ENCODE measurements around the gene MPHOSPH8. TPM values are rescaled to one million over a fixed set of nuclear protein-coding genes. Genes with fewer than 3 reads are reported as not detected.

MPHOSPH8 gene
- total RNA-seq, 1 experiment from 2014 or later = 20.6 TPM

DNA sequence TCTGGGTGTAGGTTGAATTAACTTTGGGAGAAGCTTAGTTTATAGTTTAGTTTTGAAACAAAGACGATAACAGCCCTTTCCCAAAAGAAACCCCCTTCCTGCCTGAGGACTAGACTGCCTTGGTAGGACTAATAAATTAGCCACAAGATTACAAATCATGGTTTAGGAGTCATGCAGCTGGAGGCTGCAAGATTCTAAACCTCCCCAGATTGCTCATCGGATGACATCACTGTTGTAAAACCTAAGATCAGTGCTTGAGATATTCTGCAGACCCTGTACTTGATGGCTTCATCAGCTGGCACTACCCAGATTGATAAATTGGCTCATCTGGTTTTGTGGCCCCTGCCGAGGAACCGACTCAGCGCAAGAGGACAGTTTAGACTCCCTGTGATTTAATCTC lies 35.9 kb upstream of the MPHOSPH8 start:
- no TSS peak for BruUV-seq (replicated peaks)
- Histone ChIP-seq H3K4me3 (ENCODE audit: low read depth in 2 of 2, low read length in 2 of 2) (no peak overlapping the region), H3K36me3 (ENCODE audit: control insufficient read depth, insufficient read depth, low read length) (no peaks in the 10 kb centered on the region), H3K9me3 (ENCODE audit: control insufficient read depth, insufficient read depth, low read depth, low read length) (no peaks in the 10 kb centered on the region), H3K4me1 (ENCODE audit: control insufficient read depth, insufficient read depth, low read length) (peaks cover 17% of the 10 kb centered on the region), H3K27me3 (ENCODE audit: control insufficient read depth, insufficient read depth, low read length) (no peaks in the 10 kb centered on the region), H3K27ac (ENCODE audit: low read length) (peak overlapping the region; percentile 54; the same call in 1 of the 2 replicates)
- intact Hi-C loops (cut with micrococcal nuclease; ENCODE audit: unreplicated experiment) (no loop called here), in situ Hi-C loops (cut with HindIII; ENCODE audit: low pct_unique_long_range_greater_than_20kb, low sequenced_read_pairs) (no loop called here)
- CTCF ChIA-PET = no interaction called here
- DNase-seq (ENCODE audit: low read depth, low spot score) (peak; percentile 25), ATAC-seq (peak; percentile 50)
- no peak for TF ChIP-seq TCF7L2 (IDR thresholded peaks at IDR 0.05; ENCODE audit: low read depth, low read length)
- no peak for TF ChIP-seq POLR2AphosphoS5 (IDR thresholded peaks at IDR 0.05; ENCODE audit: low read depth, low read length)
- no peak for TF ChIP-seq CTCF (IDR thresholded peaks at IDR 0.05)
- TF ChIP-seq, protein P1, sequence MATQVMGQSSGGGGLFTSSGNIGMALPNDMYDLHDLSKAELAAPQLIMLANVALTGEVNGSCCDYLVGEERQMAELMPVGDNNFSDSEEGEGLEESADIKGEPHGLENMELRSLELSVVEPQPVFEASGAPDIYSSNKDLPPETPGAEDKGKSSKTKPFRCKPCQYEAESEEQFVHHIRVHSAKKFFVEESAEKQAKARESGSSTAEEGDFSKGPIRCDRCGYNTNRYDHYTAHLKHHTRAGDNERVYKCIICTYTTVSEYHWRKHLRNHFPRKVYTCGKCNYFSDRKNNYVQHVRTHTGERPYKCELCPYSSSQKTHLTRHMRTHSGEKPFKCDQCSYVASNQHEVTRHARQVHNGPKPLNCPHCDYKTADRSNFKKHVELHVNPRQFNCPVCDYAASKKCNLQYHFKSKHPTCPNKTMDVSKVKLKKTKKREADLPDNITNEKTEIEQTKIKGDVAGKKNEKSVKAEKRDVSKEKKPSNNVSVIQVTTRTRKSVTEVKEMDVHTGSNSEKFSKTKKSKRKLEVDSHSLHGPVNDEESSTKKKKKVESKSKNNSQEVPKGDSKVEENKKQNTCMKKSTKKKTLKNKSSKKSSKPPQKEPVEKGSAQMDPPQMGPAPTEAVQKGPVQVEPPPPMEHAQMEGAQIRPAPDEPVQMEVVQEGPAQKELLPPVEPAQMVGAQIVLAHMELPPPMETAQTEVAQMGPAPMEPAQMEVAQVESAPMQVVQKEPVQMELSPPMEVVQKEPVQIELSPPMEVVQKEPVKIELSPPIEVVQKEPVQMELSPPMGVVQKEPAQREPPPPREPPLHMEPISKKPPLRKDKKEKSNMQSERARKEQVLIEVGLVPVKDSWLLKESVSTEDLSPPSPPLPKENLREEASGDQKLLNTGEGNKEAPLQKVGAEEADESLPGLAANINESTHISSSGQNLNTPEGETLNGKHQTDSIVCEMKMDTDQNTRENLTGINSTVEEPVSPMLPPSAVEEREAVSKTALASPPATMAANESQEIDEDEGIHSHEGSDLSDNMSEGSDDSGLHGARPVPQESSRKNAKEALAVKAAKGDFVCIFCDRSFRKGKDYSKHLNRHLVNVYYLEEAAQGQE (IDR thresholded peaks at IDR 0.05; ENCODE audit: insufficient read depth in 1 of 2, low read depth in 2 of 2, low read length in 1 of 2) = no peak
- no peak for TF ChIP-seq SIN3A (IDR thresholded peaks at IDR 0.05; ENCODE audit: borderline replicate concordance, insufficient read depth, low read depth, low read length)
- POLR2A ChIA-PET = interaction anchor here (0.7 kb wide), 1 partner anchor 48 kb away, joined by 3 read pairs; no protein-coding TSS in a partner anchor

DNA sequence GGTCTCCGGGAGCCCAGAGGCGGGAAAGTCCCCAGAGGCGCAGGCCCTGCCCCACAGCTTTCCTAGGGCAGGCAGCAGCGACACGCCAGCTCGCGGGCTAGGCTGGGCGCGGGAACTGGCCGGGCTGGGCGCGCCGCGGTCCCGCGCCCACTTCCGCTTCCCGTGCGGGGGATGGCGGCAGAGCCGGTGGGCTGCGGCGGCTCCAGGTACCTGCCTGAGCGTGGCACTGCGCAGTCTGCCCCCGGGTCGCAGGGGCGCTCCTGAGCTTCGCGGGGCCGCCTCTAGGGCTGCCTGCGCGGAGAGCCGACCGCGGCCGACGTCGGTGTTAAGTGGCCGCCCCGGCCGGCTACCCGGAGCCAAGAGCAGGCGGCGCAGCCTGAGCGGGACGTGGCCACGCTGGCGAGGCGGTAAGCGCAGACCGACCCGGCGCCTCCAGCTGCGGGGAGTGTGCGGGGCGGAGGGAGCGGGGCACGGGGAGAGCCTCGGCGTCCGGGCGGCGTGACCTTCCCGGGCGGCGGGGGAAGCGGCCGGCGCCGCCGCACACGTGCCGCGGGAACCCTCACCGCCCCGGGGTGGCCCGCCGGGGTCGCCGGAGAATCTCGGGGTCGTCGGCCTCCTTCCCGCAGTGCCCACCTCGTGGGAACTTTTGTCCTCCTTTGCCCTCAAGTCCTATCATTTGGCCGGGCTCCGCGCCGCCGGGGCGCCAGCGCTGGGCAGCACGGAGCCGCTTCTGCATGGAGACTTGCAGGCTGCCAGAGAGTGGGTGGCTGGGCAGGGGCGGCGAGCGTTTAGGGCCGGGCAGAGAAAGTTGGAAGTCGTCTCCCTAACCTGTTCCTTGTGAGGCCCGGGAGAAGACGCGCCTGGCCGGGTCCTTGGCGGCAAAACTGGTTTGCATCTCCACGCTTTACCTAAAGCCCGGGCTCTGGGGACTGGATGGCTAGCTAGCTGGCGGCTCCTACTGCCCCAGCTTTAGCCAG lies 31.4 kb upstream of the MPHOSPH8 start:
- CTCF ChIA-PET = no interaction called here
- DNase-seq (ENCODE audit: low read depth, low spot score) = no peak

More for the DNA sequence above, 31.4 kb upstream of the MPHOSPH8 start:
- in situ Hi-C loops (cut with HindIII; ENCODE audit: low pct_unique_long_range_greater_than_20kb, low sequenced_read_pairs) = no loop called here
- H3K4me3 ChIP-seq (ENCODE audit: low read depth in 2 of 2, low read length in 2 of 2) = peak overlapping the region; percentile 56 to 62
- peaks cover 10% of the 10 kb centered on the region for H3K4me1 ChIP-seq (ENCODE audit: control insufficient read depth, insufficient read depth, low read length)
- peak; percentile 25; the same call in 1 of the 2 replicates for TF ChIP-seq POLR2AphosphoS5 (IDR thresholded peaks at IDR 0.05; ENCODE audit: low read depth, low read length)
- no peak for TF ChIP-seq TCF7L2 (IDR thresholded peaks at IDR 0.05; ENCODE audit: low read depth, low read length)
- H3K36me3 ChIP-seq (ENCODE audit: control insufficient read depth, insufficient read depth, low read length) = no peaks in the 10 kb centered on the region
- H3K27me3 ChIP-seq (ENCODE audit: control insufficient read depth, insufficient read depth, low read length) = no peaks in the 10 kb centered on the region
- no TSS peak for BruUV-seq (replicated peaks)
- ATAC-seq = peak; percentile 81
- no peaks in the 10 kb centered on the region for H3K9me3 ChIP-seq (ENCODE audit: control insufficient read depth, insufficient read depth, low read depth, low read length)
- POLR2A ChIA-PET = interaction anchor here (0.7 kb wide), 1 partner anchor 25 kb away, joined by 6 read pairs; no protein-coding TSS in a partner anchor
- intact Hi-C loops (cut with micrococcal nuclease; ENCODE audit: unreplicated experiment) = no loop called here
- peak overlapping the region; percentile 82 for H3K27ac ChIP-seq (ENCODE audit: low read length)

Data from Panc1 (cell line).